IMR-90 (cell line): Measurements from ENCODE around the gene CXCL13. TPM values are rescaled to one million over a fixed set of nuclear protein-coding genes. Genes with fewer than 3 reads are reported as not detected.

Experiments
- ATAC-seq: fragments of 200-7000 bp; cut with Tn5 transposase; 2 replicates; pipeline ENCODE4 v1.9.1; 2020; ENCODE audit warnings: low read depth, mild to moderate bottlenecking, moderate library complexity
- BruUV-seq: library from RNA; stranded (reverse); fragments of 400-500 nt; replicated peaks from 2 replicates; lab custom pipeline; 2021; lab: Mats Ljungman, UMichigan
- CTCF ChIA-PET: fragments of 300-600 bp; formaldehyde crosslinking; extraction: SDS; loops from one replicate; lab custom pipeline; 2021; ENCODE audit warnings: antibody characterized with exemption; lab: Yijun Ruan, JAX
- POLR2A ChIA-PET: fragments of 300-600 bp; sonication (Branson Sonifier 250); formaldehyde crosslinking; loops from one replicate; lab custom pipeline; 2022; ENCODE audit warnings: antibody characterized with exemption; ENCODE audit not compliant: unreplicated experiment; lab: Charles Lee
- DNase-seq: peaks from one replicate; pipeline ENCODE4 v3.0.0; 2013
- H2AFZ ChIP-seq: replicated peaks from 2 replicates; pipeline ENCODE3; 2013; ENCODE audit warnings: low read length, mild to moderate bottlenecking; ENCODE audit not compliant: poor library complexity
- H2AK5ac ChIP-seq: 2 replicates; pipeline ENCODE4 v1.6.1; 2013; ENCODE audit warnings: low read depth, low read length, inconsistent platforms
- H2AK9ac ChIP-seq: replicated peaks from 2 replicates; pipeline ENCODE3; 2013; ENCODE audit warnings: mild to moderate bottlenecking, low read depth, low read length, moderate library complexity; ENCODE audit not compliant: poor library complexity
- H2BK120ac ChIP-seq: 2 replicates; pipeline ENCODE4 v1.6.1; 2013; ENCODE audit warnings: low read depth, low read length, inconsistent platforms
- H2BK15ac ChIP-seq: 3 replicates; pipeline ENCODE4 v1.6.1; 2013; ENCODE audit warnings: low read depth, low read length, inconsistent platforms
- H2BK20ac ChIP-seq: 2 replicates; pipeline ENCODE4 v1.6.1; 2013; ENCODE audit warnings: low read depth, mild to moderate bottlenecking, inconsistent platforms, low read length, moderate library complexity
- H2BK5ac ChIP-seq: 2 replicates; pipeline ENCODE4 v1.6.1; 2013; ENCODE audit warnings: mild to moderate bottlenecking, low read depth, low read length, inconsistent platforms; ENCODE audit not compliant: poor library complexity, severe bottlenecking
- H3K14ac ChIP-seq: replicated peaks from 2 replicates; pipeline ENCODE4 v1.6.1; 2013; ENCODE audit warnings: low read depth, low read length, inconsistent platforms
- H3K18ac ChIP-seq: 2 replicates; pipeline ENCODE4 v1.6.1; 2013; ENCODE audit warnings: low read depth, low read length, control low read depth
- H3K23ac ChIP-seq: 2 replicates; pipeline ENCODE4 v1.6.1; 2013; ENCODE audit warnings: low read depth, low read length, inconsistent platforms
- H3K27ac ChIP-seq: 2 replicates; pipeline ENCODE4 v1.5.1; 2013; ENCODE audit warnings: mild to moderate bottlenecking, control low read depth, low read length; ENCODE audit not compliant: insufficient read depth
- H3K27me3 ChIP-seq: 2 replicates; pipeline ENCODE4 v1.6.1; 2013; ENCODE audit warnings: low read length; ENCODE audit not compliant: control insufficient read depth, insufficient read depth
- H3K36me3 ChIP-seq: 2 replicates; pipeline ENCODE4 v1.6.1; 2013; ENCODE audit warnings: low read length, mixed read lengths; ENCODE audit not compliant: control insufficient read depth, insufficient read depth
- H3K4ac ChIP-seq: 2 replicates; pipeline ENCODE4 v1.6.1; 2013; ENCODE audit warnings: low read depth, low read length, inconsistent platforms
- H3K4me1 ChIP-seq: 2 replicates; pipeline ENCODE4 v1.6.1; 2013; ENCODE audit warnings: low read length, mixed read lengths; ENCODE audit not compliant: control insufficient read depth, insufficient read depth
- H3K4me2 ChIP-seq: 2 replicates; pipeline ENCODE4 v1.6.1; 2013; ENCODE audit warnings: low read depth, mild to moderate bottlenecking, control low read depth, low read length, moderate library complexity
- H3K4me3 ChIP-seq: 2 replicates; pipeline ENCODE4 v1.5.1; 2013; ENCODE audit warnings: low read depth, mild to moderate bottlenecking, control low read depth, low read length, moderate library complexity; ENCODE audit not compliant: insufficient read depth
- H3K56ac ChIP-seq: 2 replicates; pipeline ENCODE4 v1.6.1; 2013; ENCODE audit warnings: low read length, inconsistent platforms; ENCODE audit not compliant: insufficient read depth; ENCODE audit errors: extremely low read depth
- H3K79me1 ChIP-seq, 2 experiments: 2 replicates each; pipeline ENCODE4 v1.6.1; 2013; ENCODE audit warnings: low read length in 2 of 2, inconsistent platforms in 1 of 2, low read depth in 1 of 2
- H3K9ac ChIP-seq: 2 replicates; pipeline ENCODE4 v1.6.1; 2013; ENCODE audit warnings: low read depth, low read length, control low read depth
- H3K9me1 ChIP-seq: 2 replicates; pipeline ENCODE4 v1.6.1; 2013; ENCODE audit warnings: low read length, inconsistent platforms; ENCODE audit not compliant: insufficient read depth
- H3K9me3 ChIP-seq: 2 replicates; pipeline ENCODE4 v1.6.1; 2013; ENCODE audit warnings: low read length; ENCODE audit not compliant: control insufficient read depth, insufficient read depth
- H4K20me1 ChIP-seq: 2 replicates; pipeline ENCODE4 v1.6.1; 2013; ENCODE audit warnings: low read length, inconsistent platforms; ENCODE audit not compliant: insufficient read depth
- H4K5ac ChIP-seq: 2 replicates; pipeline ENCODE4 v1.6.1; 2013; ENCODE audit warnings: mild to moderate bottlenecking, low read depth, low read length, control low read depth
- H4K8ac ChIP-seq, 2 experiments: 2 replicates each; pipeline ENCODE4 v1.6.1; 2013; ENCODE audit warnings: low read depth in 2 of 2, low read length in 2 of 2, control low read depth in 1 of 2, inconsistent platforms in 1 of 2
- H4K91ac ChIP-seq: 2 replicates; pipeline ENCODE4 v1.6.1; 2013; ENCODE audit warnings: low read depth, low read length, inconsistent platforms; ENCODE audit not compliant: insufficient read depth
- BHLHE40 ChIP-seq: fragments of 150-350 bp; IDR thresholded peaks from 2 replicates; pipeline ENCODE4 v1.6.1; 2016; ENCODE audit warnings: mild to moderate bottlenecking, low read depth, low read length
- CEBPB ChIP-seq: IDR thresholded peaks from 2 replicates; pipeline ENCODE4 v1.6.1; 2012; ENCODE audit warnings: low read depth, low read length, improper control_type of control experiment
- CHD1 ChIP-seq: IDR thresholded peaks from 2 replicates; pipeline ENCODE4 v1.6.1; 2012; ENCODE audit warnings: low read depth, low read length, improper control_type of control experiment
- FOS ChIP-seq: fragments of 150-350 bp; IDR thresholded peaks from 2 replicates; pipeline ENCODE4 v1.6.1; 2016; ENCODE audit warnings: low read depth, low read length
- MAFK ChIP-seq: IDR thresholded peaks from 2 replicates; pipeline ENCODE4 v1.6.1; 2012; ENCODE audit warnings: low read depth, low read length, improper control_type of control experiment
- MAZ ChIP-seq: IDR thresholded peaks from 2 replicates; pipeline ENCODE4 v1.6.1; 2012; ENCODE audit warnings: low read depth, mild to moderate bottlenecking, low read length, improper control_type of control experiment, moderate library complexity, borderline replicate concordance
- MXI1 ChIP-seq: IDR thresholded peaks from 2 replicates; pipeline ENCODE4 v1.6.1; 2012; ENCODE audit warnings: low read depth, mild to moderate bottlenecking, low read length, moderate library complexity, borderline replicate concordance
- NFE2L2 ChIP-seq: fragments of 150-350 bp; IDR thresholded peaks from 2 replicates; pipeline ENCODE4 v1.6.1; 2016; ENCODE audit warnings: low read depth, mild to moderate bottlenecking, low read length
- POLR2A ChIP-seq: IDR thresholded peaks from 2 replicates; pipeline ENCODE4 v1.6.1; 2012; ENCODE audit warnings: mild to moderate bottlenecking, low read depth, low read length
- RAD21 ChIP-seq: IDR thresholded peaks from 2 replicates; pipeline ENCODE4 v1.6.1; 2012; ENCODE audit warnings: low read length, improper control_type of control experiment
- RCOR1 ChIP-seq: IDR thresholded peaks from 2 replicates; pipeline ENCODE4 v1.6.1; 2012; ENCODE audit warnings: mild to moderate bottlenecking, low read length, improper control_type of control experiment; ENCODE audit not compliant: insufficient replicate concordance
- RFX5 ChIP-seq: IDR thresholded peaks from 2 replicates; pipeline ENCODE4 v1.8.0; 2012; ENCODE audit warnings: low read depth, mild to moderate bottlenecking, low read length, moderate library complexity
- SMC3 ChIP-seq: fragments of 150-350 bp; IDR thresholded peaks from 2 replicates; pipeline ENCODE4 v1.6.1; 2016; ENCODE audit warnings: low read depth, mild to moderate bottlenecking, antibody characterized with exemption, low read length, moderate library complexity
- WGBS, 2 experiments: methylation state at CpG; one replicate each; pipeline versions ENCODE4 v1.1.5 to v1.1.7; 2013; ENCODE audit warnings: missing lambda C conversion rate in 2 of 2; ENCODE audit not compliant: insufficient read length in 1 of 2; ENCODE audit errors: extremely low coverage in 2 of 2; 5-methylcytosine and 5-hydroxymethylcytosine counted together
- dilution Hi-C: fragments of 300-500 bp; cut with HindIII; formaldehyde crosslinking; loops from one replicate; pipeline ENCODE4 v1.14.3; 2018; ENCODE audit warnings: low sequenced_read_pairs; ENCODE audit not compliant: unreplicated experiment
- in situ Hi-C: fragments of 300-500 bp; cut with MboI; formaldehyde crosslinking; loops from 3 replicates; pipeline ENCODE4 v1.14.3; 2019; ENCODE audit warnings: low sequenced_read_pairs, inconsistent platforms, mixed read lengths
- intact Hi-C: fragments of 100-400 bp; cut with micrococcal nuclease; formaldehyde crosslinking; loops from 2 replicates; pipeline ENCODE4 v1.10.0; 2022
- polyA plus RNA-seq, 3 experiments: library from polyadenylated mRNA; depleted of rRNA; stranded (reverse); fragments of >200 nt; gene quantifications; 2 replicates each; pipeline ENCODE4 v1.2.3, GENCODE V29; 2012; ENCODE audit warnings: low replicate concordance in 1 of 3
- total RNA-seq: library from RNA; depleted of rRNA; stranded (reverse); fragments of >200 nt; gene quantifications from 2 replicates; pipeline ENCODE4 v1.2.3, GENCODE V29; 2012
- TF ChIP-seq, protein P1 (sequence below): fragments of 150-350 bp; IDR thresholded peaks from 2 replicates; pipeline ENCODE4 v1.6.1; 2016; ENCODE audit warnings: low read depth, mild to moderate bottlenecking, low read length, moderate library complexity, borderline replicate concordance
- TF ChIP-seq, protein P2 (sequence below): fragments of 150-350 bp; IDR thresholded peaks from 2 replicates; pipeline ENCODE4 v1.6.1; 2017; ENCODE audit warnings: mild to moderate bottlenecking, antibody characterized with exemption, low read length, low read depth
- TF ChIP-seq, protein P3 (sequence below): conservative IDR thresholded peaks from 2 replicates; pipeline ENCODE4 v1.5.1; 2012; ENCODE audit warnings: mild to moderate bottlenecking, low read depth, low read length, improper control_type of control experiment

CXCL13 gene
- total and polyA plus RNA-seq, 2 of the 4 experiments (the other 2 are of a cell fraction): not detected

DNA sequence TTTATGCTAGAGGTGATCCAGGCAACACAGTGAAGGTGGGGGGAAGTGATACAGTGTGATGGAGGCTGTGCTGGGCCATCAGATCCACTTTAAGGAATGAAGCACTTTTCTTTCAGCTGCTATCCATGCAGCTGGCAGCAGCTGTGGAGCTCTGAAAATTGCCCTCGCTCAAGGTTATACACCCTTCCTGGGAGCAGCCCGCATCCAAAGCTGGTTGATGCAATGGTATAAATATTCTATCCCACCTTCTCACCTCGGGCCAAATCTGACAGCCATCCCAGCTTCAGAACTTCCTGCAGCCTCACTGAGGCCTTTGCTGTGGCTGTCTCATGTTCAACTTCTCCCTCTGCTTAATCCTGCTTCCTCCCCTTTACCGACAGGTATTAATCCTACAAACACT lies 18.6 kb downstream of the CXCL13 start:
- no peaks in the 10 kb centered on the region for H3K36me3 ChIP-seq
- no TSS peak for BruUV-seq
- no peak overlapping the region for H3K4ac ChIP-seq
- dilution Hi-C loops: no loop called here
- H3K9me3 ChIP-seq: no peaks in the 10 kb centered on the region
- ChIA-PET POLR2A (no interaction called here), CTCF (no interaction called here)
- no peak overlapping the region for H3K4me2 ChIP-seq
- H4K20me1 ChIP-seq: no peaks in the 10 kb centered on the region
- no peak overlapping the region for H2AK9ac ChIP-seq
- no peak overlapping the region for H3K14ac ChIP-seq
- in situ Hi-C loops: no loop called here
- ATAC-seq: no peak
- H2BK5ac ChIP-seq: no peak overlapping the region
- H4K5ac ChIP-seq: no peak overlapping the region
- H3K9ac ChIP-seq: no peak overlapping the region
- H4K8ac ChIP-seq: no peak overlapping the region
- no peaks in the 10 kb centered on the region for H3K4me1 ChIP-seq
- H2BK120ac ChIP-seq: no peak overlapping the region
- H2BK20ac ChIP-seq: no peak overlapping the region
- H3K27ac ChIP-seq: no peak overlapping the region
- TF ChIP-seq POLR2A (no peak), MXI1 (no peak), CEBPB (no peak), NFE2L2 (no peak), FOS (no peak), RFX5 (no peak), BHLHE40 (no peak), RAD21 (no peak), MAZ (no peak), CHD1 (no peak), MAFK (no peak), RCOR1 (no peak), SMC3 (no peak)
- TF ChIP-seq, protein P1, sequence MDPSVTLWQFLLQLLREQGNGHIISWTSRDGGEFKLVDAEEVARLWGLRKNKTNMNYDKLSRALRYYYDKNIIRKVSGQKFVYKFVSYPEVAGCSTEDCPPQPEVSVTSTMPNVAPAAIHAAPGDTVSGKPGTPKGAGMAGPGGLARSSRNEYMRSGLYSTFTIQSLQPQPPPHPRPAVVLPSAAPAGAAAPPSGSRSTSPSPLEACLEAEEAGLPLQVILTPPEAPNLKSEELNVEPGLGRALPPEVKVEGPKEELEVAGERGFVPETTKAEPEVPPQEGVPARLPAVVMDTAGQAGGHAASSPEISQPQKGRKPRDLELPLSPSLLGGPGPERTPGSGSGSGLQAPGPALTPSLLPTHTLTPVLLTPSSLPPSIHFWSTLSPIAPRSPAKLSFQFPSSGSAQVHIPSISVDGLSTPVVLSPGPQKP: no peak
- TF ChIP-seq, protein P2, sequence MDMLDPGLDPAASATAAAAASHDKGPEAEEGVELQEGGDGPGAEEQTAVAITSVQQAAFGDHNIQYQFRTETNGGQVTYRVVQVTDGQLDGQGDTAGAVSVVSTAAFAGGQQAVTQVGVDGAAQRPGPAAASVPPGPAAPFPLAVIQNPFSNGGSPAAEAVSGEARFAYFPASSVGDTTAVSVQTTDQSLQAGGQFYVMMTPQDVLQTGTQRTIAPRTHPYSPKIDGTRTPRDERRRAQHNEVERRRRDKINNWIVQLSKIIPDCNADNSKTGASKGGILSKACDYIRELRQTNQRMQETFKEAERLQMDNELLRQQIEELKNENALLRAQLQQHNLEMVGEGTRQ: no peak
- TF ChIP-seq, protein P3, sequence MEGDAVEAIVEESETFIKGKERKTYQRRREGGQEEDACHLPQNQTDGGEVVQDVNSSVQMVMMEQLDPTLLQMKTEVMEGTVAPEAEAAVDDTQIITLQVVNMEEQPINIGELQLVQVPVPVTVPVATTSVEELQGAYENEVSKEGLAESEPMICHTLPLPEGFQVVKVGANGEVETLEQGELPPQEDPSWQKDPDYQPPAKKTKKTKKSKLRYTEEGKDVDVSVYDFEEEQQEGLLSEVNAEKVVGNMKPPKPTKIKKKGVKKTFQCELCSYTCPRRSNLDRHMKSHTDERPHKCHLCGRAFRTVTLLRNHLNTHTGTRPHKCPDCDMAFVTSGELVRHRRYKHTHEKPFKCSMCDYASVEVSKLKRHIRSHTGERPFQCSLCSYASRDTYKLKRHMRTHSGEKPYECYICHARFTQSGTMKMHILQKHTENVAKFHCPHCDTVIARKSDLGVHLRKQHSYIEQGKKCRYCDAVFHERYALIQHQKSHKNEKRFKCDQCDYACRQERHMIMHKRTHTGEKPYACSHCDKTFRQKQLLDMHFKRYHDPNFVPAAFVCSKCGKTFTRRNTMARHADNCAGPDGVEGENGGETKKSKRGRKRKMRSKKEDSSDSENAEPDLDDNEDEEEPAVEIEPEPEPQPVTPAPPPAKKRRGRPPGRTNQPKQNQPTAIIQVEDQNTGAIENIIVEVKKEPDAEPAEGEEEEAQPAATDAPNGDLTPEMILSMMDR: no peak
- no peak for DNase-seq
- intact Hi-C loops: no loop called here
- H3K23ac ChIP-seq: no peak overlapping the region
- H3K18ac ChIP-seq: no peak overlapping the region
- peaks cover 21% of the 10 kb centered on the region for H3K27me3 ChIP-seq
- no peak overlapping the region for H3K56ac ChIP-seq
- H3K4me3 ChIP-seq: no peak overlapping the region
- no peaks in the 10 kb centered on the region for H3K79me1 ChIP-seq
- H2BK15ac ChIP-seq: no peak overlapping the region
- H3K9me1 ChIP-seq: no peaks in the 10 kb centered on the region
- WGBS, 2 experiments: no CpG with 5 or more reads among the region's 4 CpGs
- no peak overlapping the region for H2AFZ ChIP-seq
- no peak overlapping the region for H2AK5ac ChIP-seq
- no peak overlapping the region for H4K91ac ChIP-seq
